Measurements from ENCODE around the gene FNIP1.
"Not testable (repeated sequence)": the region's sequence is repeated elsewhere in the genome, so short reads cannot be mapped to it uniquely, and the experiment has no call there.

The FNIP1 gene

GRCh38 chr5:131607418-131607817, 189.4 kb downstream of the FNIP1 start:
- DNase-seq (ENCODE audit: low spot score), result no peak
- no peak for TF ChIP-seq CTCF (conservative IDR thresholded peaks at IDR 0.05; ENCODE audit: low read depth)
- ChIA-PET POLR2A (ENCODE audit: low non-redundant PET) (no interaction called here), CTCF (no interaction called here)
- H3K27ac ChIP-seq, result no peak overlapping the region

DNA sequence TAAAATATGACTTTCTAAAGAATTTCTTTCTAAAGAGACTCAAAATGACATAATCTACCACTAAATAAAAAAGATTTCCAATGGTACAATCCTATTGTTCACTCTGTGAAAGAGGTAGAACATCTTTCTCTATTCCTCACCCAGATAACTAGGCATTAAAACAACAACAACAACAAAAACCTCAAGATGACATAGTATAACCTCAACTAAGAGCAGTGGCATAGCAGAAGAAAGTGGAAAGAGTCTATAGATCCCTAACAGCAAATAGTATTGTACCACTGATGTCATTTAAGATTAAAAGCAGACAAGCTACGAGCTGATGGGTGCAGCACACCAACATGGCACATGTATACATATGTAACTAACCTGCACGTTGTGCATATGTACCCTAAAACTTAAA, 191.7 kb downstream of the FNIP1 start:
- H3K27ac ChIP-seq, result no peak overlapping the region
- ChIA-PET CTCF (no interaction called here), POLR2A (ENCODE audit: low non-redundant PET) (no interaction called here)
- no peak for DNase-seq (ENCODE audit: low spot score)
- TF ChIP-seq CTCF (conservative IDR thresholded peaks at IDR 0.05; ENCODE audit: low read depth), result no peak

GRCh38 chr5:131595088-131596033, 201.5 kb downstream of the FNIP1 start:
- ChIA-PET POLR2A (ENCODE audit: low non-redundant PET) (interaction anchor here (0.7 kb wide), 1 partner anchor 24 kb away, joined by 3 read pairs; no protein-coding TSS in a partner anchor), CTCF (interaction anchor here (0.7 kb wide), 1 partner anchor 171 kb away, joined by 5 read pairs; no protein-coding TSS in a partner anchor)
- DNase-seq (ENCODE audit: low spot score), result no peak
- TF ChIP-seq CTCF (conservative IDR thresholded peaks at IDR 0.05; ENCODE audit: low read depth), result no peak
- H3K27ac ChIP-seq, result no peak overlapping the region

GRCh38 chr5:131593921-131594320, 202.9 kb downstream of the FNIP1 start:
- POLR2A ChIA-PET (ENCODE audit: low non-redundant PET), result no interaction called here
- no peak overlapping the region for H3K27ac ChIP-seq

GRCh38 chr5:131593436-131593835, 203.4 kb downstream of the FNIP1 start:
- H3K27ac ChIP-seq; DNase-seq (ENCODE audit: low spot score); POLR2A ChIA-PET (ENCODE audit: low non-redundant PET): not testable (repeated sequence)
- CTCF ChIA-PET, result interaction anchor here (0.6 to 0.9 kb wide), 2 partner anchors 32 to 35 kb away, joined by 3 read pairs; no protein-coding TSS in a partner anchor

More at GRCh38 chr5:131593921-131594320, 202.9 kb downstream of the FNIP1 start:
- CTCF ChIA-PET, result interaction anchor here (0.9 kb wide), 1 partner anchor 35 kb away, joined by 3 read pairs; no protein-coding TSS in a partner anchor
- no peak for TF ChIP-seq CTCF (conservative IDR thresholded peaks at IDR 0.05; ENCODE audit: low read depth)
- no peak for DNase-seq (ENCODE audit: low spot score)
